T follicular helper cell (primary cell): ENCODE results near the gene IAPP.
"Not testable (repeated sequence)": the region's sequence is repeated elsewhere in the genome, so short reads cannot be mapped to it uniquely, and the experiment has no call there.

ENCODE experiments used
- DNase-seq: peaks from one replicate; pipeline ENCODE4 v3.0.0-alpha.2; 2020; ENCODE audit warnings: low read depth

IAPP gene

DNA sequence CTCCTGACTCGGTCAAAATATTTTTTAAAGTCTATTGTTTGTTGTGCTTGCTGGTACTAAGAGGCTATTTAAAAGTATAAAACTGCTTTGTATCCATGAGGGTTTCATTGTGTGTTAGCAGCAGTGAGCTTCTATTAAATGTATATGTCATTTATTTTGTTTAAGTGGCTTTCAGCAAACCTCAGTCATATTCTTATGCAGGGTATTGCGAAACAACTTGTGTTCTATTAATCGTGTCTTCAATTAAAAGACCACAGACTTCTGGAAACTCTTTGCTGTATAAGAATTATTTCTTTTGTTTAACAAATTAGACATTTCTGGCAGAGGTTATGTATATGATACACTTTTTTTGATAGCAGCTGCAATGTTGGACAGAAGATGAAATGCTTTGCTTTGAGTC lies 6.5 kb downstream of the IAPP start:
- DNase-seq = no peak

DNA sequence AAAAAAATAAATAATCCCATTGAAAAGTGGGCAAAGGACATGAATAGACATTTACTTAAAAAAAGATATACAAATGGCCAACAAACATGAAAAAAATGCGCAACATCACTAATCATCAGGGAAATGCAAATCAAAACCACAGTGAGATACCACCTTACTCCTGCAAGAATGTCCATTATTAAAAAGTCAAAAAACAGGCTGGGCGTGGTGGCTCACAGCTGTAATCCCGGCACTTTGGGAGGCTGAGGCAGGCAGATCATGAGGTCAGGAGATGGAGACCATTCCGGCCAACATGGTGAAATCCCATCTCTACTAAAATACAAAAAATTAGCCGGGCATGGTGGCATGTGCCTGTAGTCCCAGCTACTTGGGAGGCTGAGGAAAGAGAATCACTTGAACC lies 8.6 kb downstream of the IAPP start:
- not testable (repeated sequence) for DNase-seq

DNA sequence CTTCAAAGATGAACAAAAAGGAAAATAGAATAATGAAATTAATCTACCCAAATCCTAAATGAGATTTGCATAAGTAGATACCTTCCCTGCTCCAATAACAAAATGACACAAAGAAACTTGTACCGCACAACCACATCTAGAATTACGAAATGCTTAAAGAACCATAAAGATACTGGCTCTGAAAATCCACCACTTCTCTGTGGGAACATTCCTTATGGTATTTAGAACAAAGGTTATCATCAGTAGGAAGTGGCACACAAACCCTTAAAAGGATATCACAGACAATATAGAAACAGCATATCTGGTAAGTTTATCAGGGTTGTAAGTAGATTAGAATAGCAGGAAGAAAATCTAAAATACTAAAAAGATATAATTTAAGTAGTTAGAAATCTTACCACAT lies 11.6 kb downstream of the IAPP start:
- no peak for DNase-seq

DNA sequence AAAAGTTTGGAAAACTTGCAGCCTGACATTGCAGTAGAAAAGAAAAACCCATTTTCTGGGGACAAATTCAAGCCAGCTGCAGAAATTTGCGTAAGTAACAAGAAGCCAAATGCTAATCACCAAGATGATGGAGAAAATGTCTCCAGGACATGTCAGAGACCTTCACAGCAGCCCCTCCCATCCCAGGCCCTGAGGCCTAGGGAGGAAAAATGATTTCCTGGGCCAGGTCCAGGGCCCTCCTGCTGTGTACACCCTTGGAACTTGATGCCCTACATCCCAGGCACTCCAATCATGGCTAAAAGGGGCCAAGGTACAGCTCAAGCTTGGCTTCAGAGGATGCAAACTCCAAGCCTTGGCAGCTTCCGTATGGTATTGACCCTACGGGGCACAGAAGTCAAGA lies 14.5 kb downstream of the IAPP start:
- DNase-seq = no peak

DNA sequence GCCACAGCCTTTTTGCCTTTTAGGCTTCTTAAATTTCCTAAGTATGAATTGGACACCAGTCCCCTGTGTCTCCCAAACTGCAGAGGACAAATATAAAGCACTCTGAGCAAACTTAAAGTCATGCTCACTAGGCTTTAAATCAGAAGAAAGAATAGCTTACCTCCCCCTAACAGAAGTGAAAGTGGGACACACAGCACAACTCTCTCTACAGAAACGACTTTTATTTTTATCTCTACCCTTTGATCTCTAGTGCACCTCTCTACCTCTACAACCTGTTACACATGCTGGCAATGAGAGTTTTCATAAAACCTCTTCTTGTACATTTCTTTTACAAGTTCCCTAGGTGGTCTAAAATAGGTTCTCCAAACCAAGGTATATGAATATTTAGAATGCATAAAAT lies 19.7 kb downstream of the IAPP start:
- no peak for DNase-seq

DNA sequence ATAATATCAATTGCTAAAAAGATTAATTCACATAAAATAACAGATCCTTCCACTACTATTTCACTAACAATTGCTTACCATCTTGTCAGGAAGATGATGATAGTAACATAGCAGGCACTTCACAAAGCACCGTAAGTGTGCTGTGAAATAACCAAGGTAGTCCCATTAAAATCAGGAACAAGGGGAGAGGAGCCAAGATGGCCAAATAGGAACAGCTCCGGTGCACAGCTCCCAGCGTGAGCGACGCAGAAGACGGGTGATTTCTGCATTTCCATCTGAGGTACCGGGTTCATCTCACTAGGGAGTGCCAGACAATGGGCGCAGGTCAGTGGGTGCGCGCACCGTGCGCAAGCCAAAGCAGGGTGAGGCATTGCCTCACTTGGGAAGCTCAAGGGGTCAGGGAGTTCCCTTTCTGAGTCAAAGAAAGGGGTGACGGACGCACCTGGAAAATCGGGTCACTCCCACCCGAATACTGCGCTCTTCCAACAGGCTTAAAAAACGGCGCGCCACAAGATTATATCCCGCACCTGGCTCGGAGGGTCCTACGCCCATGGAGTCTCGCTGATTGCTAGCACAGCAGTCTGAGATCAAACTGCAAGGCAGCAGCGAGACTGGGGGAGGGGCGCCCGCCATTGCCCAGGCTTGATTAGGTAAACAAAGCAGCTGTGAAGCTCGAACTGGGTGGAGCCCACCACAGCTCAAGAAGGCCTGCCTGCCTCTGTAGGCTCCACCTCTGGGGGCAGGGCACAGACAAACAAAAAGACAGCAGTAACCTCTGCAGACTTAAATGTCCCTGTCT lies 22.3 kb downstream of the IAPP start:
- not testable (repeated sequence) for DNase-seq

DNA sequence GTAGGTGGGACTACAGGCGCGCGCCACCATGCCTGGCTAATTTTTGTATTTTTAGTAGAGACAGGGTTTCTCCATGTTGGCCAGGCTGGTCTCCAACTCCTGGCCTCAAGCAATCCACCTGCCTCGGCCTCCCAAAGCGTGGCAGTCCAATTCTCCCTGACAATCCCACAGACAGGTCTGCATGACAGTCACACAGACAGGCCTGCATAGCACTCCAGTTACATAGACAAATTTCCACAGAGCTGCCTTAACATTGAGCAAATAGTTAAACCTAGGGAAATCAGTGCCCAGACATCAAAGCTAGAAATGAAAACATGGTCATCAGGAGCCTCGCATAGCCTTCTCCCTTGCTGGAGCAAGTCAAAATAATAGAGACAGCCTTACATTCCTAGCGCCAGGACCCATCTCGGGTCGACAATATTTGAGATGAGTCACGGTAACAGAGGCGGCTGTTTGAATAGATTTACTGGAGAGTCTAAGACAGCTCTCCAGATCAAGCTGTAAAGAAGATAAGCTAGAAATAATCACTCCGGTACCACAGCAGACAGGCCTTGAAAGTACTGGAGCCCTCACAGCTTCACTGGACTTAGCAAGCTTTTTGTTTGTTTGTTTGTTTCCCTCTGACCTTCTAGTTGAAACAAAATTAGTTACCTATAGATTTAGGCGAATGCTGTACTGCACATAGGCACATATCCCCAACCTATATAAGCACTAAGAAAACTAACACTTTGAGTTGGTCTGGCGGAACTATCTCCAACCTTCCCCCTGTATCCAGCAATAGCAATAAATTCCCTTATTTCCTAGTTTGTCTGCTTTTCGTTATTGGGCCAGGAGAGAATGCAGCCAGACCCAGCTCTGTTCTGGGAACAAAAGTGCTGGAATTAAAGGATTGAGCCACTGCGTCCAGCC lies 40.9 kb downstream of the IAPP start:
- no peak for DNase-seq

DNA sequence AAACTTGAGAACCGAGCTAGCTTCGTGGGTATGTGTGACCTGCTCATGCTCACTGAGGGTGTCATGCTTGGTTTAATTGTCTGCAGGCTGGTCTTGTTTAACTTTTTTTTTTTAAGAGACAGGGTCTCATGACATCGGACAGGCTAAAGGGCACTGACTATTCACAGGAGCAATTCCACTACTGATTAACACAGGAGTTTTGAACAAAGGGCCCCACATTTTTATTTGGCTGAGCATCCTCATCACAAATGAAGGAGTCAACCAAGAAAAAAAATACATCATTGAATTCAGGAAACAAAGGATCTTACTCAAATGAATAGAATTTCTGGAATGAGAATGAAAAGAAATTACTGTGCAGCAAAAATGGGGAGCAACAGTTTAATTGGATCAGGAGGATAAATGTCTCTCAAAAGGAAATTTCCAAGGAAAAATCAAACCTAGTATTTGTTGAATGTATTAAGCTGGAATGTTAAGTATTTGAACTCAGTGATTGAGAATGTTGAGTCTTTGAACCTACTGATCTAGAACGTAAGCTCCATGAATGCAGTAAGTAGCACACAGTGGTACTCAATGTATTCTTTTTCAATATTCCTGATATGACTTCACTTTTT lies 43.9 kb downstream of the IAPP start:
- DNase-seq = no peak

DNA sequence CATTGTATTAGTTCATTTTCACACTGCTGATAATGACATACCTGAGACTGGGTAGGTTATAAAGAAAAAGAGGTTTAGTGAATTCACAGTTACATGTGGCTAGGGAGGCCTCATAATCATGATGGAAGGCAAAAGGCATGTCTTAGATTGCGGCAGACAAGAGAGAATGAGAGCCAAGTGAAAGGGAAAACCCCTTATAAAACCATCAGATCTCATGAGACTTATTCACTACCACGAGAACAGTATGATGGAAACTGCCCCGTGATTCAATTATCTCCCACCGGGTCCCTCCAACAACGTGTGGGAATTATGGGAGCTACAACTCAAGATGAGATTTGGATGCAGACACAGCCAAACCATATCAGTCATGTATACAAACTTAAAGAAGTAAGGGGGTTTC lies 45.7 kb downstream of the IAPP start:
- not testable (repeated sequence) for DNase-seq

DNA sequence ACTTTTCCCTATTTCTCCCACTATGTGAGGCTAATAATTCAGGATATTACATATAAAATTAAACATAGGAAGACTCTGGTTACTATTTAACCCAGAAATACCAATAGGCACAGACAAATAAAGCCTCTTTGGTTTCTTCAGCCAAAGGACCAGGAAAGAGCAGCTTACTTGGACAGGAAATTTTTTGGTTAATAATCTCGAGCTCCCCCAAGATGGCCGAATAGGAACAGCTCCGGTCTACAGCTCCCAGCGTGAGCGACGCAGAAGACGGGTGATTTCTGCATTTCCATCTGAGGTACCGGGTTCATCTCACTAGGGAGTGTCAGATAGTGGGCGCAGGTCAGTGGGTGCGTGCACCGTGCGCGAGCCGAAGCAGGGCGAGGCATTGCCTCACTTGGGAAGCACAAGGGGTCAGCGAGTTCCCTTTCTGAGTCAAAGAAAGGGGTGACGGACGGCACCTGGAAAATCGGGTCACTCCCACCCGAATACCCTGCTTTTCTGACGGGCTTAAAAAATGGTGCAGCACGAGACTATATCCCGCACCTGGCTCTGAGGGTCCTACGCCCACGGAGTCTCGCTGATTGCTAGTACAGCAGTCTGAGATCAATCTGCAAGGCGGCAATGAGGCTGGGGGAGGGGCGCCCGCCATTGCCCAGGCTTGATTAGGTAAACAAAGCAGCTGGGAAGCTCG lies 46.5 kb downstream of the IAPP start:
- not testable (repeated sequence) for DNase-seq

DNA sequence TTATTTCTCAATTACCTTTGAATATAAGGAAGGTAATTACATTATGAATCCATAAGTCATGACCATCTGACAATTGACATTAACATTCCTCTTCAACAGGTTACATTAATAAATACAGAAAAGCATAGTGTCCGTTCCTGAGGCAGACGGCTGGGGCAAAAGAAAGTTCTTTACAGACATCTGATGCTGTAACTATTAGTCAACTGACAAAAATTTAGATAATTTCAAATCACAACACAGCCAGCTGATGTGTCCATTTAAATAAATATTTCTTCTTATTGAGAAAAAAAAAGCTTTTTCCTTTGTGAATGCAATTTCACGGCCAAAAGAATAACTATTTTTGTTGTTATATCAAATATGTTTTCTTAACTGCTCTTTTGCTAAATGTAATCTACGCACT lies 55.5 kb downstream of the IAPP start:
- DNase-seq = no peak
